D721Med (cell line): ENCODE measurements around the gene XIAP.

Experiments used
- DNase-seq: peaks from one replicate; pipeline ENCODE4 v3.0.0; 2011; ENCODE audit warnings: low spot score; ENCODE audit not compliant: insufficient read length
- FAIRE-seq: peaks from 2 replicates; lab custom pipeline; 2011; peaks lifted over from hg19 to GRCh38; lab: Jason Lieb, UNC
- TF ChIP-seq, protein P1 (sequence below): IDR thresholded peaks from 2 replicates; pipeline ENCODE4 v1.5.1; 2012; ENCODE audit warnings: mild to moderate bottlenecking, control low read depth; ENCODE audit not compliant: insufficient read depth; ENCODE audit errors: missing control alignments

Gene XIAP

DNA sequence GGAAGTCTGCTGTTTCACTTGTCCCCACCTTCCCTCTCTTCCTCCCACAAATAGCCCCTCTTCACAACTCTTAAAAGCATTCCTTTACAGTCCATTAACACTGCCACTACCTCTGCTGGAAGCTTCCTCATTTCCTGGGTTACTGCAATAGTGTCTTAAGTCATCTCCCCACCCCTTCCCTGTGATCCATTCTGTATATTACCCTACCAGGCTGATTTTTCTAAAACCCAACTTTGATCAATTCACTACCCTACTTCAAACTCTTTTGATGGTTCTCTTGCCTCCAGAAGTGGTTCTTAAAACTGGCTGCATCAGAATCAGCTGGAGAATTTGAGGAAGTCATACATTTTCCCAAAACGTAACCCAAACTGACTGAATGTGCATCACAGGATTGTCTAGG, 8.8 kb upstream of the XIAP start:
- no peak for FAIRE-seq
- TF ChIP-seq, protein P1, sequence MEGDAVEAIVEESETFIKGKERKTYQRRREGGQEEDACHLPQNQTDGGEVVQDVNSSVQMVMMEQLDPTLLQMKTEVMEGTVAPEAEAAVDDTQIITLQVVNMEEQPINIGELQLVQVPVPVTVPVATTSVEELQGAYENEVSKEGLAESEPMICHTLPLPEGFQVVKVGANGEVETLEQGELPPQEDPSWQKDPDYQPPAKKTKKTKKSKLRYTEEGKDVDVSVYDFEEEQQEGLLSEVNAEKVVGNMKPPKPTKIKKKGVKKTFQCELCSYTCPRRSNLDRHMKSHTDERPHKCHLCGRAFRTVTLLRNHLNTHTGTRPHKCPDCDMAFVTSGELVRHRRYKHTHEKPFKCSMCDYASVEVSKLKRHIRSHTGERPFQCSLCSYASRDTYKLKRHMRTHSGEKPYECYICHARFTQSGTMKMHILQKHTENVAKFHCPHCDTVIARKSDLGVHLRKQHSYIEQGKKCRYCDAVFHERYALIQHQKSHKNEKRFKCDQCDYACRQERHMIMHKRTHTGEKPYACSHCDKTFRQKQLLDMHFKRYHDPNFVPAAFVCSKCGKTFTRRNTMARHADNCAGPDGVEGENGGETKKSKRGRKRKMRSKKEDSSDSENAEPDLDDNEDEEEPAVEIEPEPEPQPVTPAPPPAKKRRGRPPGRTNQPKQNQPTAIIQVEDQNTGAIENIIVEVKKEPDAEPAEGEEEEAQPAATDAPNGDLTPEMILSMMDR, result no peak
- no peak for DNase-seq

DNA sequence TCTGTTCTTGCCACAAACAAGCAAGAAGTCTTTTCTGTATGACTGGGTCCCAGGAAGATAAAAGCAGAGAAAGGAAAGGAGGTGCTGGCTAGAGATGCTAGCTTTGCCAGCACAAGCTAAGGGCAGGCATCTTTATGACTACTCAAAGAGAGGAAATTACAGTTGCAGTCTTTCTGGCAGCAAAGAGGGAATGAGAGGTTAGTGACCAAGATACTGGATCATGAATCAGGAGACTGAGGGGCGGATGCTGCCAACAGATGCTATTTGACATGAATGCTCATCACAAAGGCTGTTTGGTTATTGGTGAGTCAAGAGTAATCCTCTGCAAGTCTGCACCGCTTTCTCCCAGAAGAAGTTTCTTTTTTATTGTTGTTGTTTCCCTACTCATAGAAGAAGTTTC, 5.5 kb upstream of the XIAP start:
- TF ChIP-seq, protein P1, result no peak
- FAIRE-seq (peak; percentile 6), DNase-seq (no peak)

- FAIRE-seq (no peak), DNase-seq (peak; percentile 35)
- TF ChIP-seq, protein P1, result no peak
These were observed 426 bp upstream of the XIAP start for GRCh38 chrX:123859409-123859845.

GRCh38 chrX:123860983-123861382, 1.1 kb downstream of the XIAP start:
- FAIRE-seq (no peak), DNase-seq (no peak)
- TF ChIP-seq, protein P1, result no peak

- DNase-seq, result no peak
- TF ChIP-seq, protein P1, result no peak
- FAIRE-seq, result no peak
These were observed 9.6 kb downstream of the XIAP start for GRCh38 chrX:123869488-123869887.

GRCh38 chrX:123871309-123871708, 11.5 kb downstream of the XIAP start:
- no peak for FAIRE-seq
- TF ChIP-seq, protein P1, result no peak
- DNase-seq, result no peak

DNA sequence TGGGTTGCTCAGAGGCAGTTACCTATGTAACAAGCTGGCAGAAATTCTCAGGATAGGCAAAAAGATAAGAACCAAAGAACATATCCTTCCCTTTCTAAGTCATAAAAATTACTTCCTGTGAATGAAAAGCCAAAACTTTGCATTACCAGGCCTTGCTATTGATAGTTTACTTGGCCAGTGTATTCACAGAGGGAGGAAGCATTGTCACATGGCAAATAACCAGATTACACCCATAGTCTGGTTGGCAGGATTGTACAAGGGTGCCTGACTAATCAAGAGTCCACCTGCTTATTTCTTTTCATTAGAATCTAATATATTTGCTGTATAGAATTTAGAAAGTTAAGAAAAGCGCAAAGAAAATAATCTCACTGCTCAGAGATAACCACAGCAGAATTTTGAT, 14.1 kb downstream of the XIAP start:
- FAIRE-seq (no peak), DNase-seq (no peak)
- TF ChIP-seq, protein P1, result no peak
